OCI-LY7 (cell line): Measurements from ENCODE around the gene NAA15.

Source experiments
- CTCF ChIP-seq: fragments of 200-600 bp; sonication (generic); conservative IDR thresholded peaks from 2 replicates; pipeline ENCODE4 v1.5.1; 2014; ENCODE audit warnings: mild to moderate bottlenecking, antibody characterized with exemption, low read length, moderate library complexity, mixed read lengths
- EZH2phosphoT487 ChIP-seq: fragments of 200-600 bp; sonication (generic); IDR thresholded peaks from 2 replicates; pipeline ENCODE4 v1.6.1; 2018; ENCODE audit warnings: low read depth, borderline replicate concordance, mild to moderate bottlenecking, mixed run types, antibody characterized with exemption, low read length, moderate library complexity, mixed read lengths

GRCh38 chr4:139312552-139313332 lies 11.4 kb downstream of the NAA15 start:
- no peak for TF ChIP-seq EZH2phosphoT487
- TF ChIP-seq CTCF, result no peak
